HG03159 (cell line): ENCODE measurements around the gene PSD.
A peak's percentile ranks its signal among the peaks of the same experiment; 100 is the strongest.

Source experiments
- ATAC-seq: cut with Tn5 transposase; IDR thresholded peaks from one replicate; pipeline ENCODE4 v1.9.1; 2021; ENCODE audit warnings: mild to moderate bottlenecking, moderate library complexity; ENCODE audit not compliant: unreplicated experiment

PSD gene

GRCh38 chr10:102406815-102407214 lies 11.8 kb downstream of the PSD start:
- no peak for ATAC-seq

- no peak for ATAC-seq
Observed at GRCh38 chr10:102405632-102406031, 13.0 kb downstream of the PSD start.

- ATAC-seq: no peak
Observed at GRCh38 chr10:102405108-102405571, 13.4 kb downstream of the PSD start.

- no peak for ATAC-seq
Observed at GRCh38 chr10:102404361-102405107, 14.1 kb downstream of the PSD start.

GRCh38 chr10:102403115-102403514 lies 15.5 kb downstream of the PSD start:
- no peak for ATAC-seq

GRCh38 chr10:102402512-102402896 lies 16.1 kb downstream of the PSD start:
- no peak for ATAC-seq

- ATAC-seq: no peak
Observed at GRCh38 chr10:102401735-102402511, 16.7 kb downstream of the PSD start.

- no peak for ATAC-seq
Observed at GRCh38 chr10:102401342-102401654, 17.3 kb downstream of the PSD start.

GRCh38 chr10:102400598-102401341 lies 17.8 kb downstream of the PSD start:
- ATAC-seq: no peak

GRCh38 chr10:102400076-102400475 lies 18.5 kb downstream of the PSD start:
- no peak for ATAC-seq

GRCh38 chr10:102399217-102400021 lies 19.2 kb downstream of the PSD start:
- peak; percentile 48 for ATAC-seq

- no peak for ATAC-seq
Observed at GRCh38 chr10:102398172-102399020, 20.2 kb downstream of the PSD start.

- no peak for ATAC-seq
Observed at GRCh38 chr10:102397222-102398171, 21.1 kb downstream of the PSD start.

- ATAC-seq: no peak
Observed at GRCh38 chr10:102396730-102397151, 21.8 kb downstream of the PSD start.

- no peak for ATAC-seq
Observed at GRCh38 chr10:102396317-102396650, 22.3 kb downstream of the PSD start.

- ATAC-seq: peak; percentile 35
Observed at GRCh38 chr10:102395400-102396316, 22.9 kb downstream of the PSD start, which contains the start of gene NFKB2. NFKB2 (plus strand) TSS chr10:102395705; CDS start chr10:102395960, 255 bp downstream.

- ATAC-seq: peak; percentile 3
Observed at GRCh38 chr10:102394801-102395399, 23.7 kb downstream of the PSD start.
